GM18867 (cell line): ENCODE data around the gene PLCB1.

ENCODE experiments used
- ATAC-seq: cut with Tn5 transposase; IDR thresholded peaks from one replicate; pipeline ENCODE4 v1.9.1; 2021; ENCODE audit warnings: mild to moderate bottlenecking, moderate library complexity; ENCODE audit not compliant: unreplicated experiment

PLCB1 gene

DNA sequence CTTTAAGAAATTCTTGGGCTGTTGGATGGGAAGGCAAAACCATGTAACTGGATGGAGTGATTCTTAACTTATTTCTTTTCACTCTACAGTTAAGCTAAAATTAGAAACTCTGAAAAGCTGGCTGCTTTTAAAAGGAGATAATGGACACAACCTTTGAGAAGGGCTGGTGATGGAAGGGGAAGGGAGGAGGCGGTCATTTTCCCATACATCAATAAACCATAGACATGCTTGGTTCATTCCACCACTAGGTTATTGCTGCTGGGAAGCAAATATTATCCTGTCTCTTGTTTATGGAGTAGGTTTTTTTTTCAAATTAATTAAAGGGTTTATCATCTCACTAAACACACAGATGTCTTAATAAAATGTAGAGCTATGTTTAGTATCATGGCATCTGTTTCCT lies 76.2 kb downstream of the PLCB1 start:
- no peak for ATAC-seq

DNA sequence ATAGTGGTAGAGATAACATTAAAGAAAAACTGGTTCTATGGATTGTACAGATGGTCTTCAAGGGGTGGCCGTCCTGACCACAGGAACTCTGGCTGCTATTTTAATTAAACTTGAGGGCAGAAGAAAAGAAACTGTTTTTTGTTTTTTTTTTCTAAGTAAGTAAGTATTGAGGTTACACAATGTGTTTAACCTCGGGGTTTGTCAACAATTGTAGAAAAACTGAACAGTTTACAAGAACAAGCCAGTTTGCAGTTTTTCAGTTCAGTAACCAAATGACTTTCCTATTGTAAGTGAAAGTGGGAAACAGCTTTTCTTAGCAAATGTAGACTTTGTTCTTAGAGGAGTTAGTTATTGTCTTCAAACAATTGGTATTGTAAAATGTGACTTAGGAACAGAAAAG lies 77.0 kb downstream of the PLCB1 start:
- ATAC-seq: peak; percentile 50

DNA sequence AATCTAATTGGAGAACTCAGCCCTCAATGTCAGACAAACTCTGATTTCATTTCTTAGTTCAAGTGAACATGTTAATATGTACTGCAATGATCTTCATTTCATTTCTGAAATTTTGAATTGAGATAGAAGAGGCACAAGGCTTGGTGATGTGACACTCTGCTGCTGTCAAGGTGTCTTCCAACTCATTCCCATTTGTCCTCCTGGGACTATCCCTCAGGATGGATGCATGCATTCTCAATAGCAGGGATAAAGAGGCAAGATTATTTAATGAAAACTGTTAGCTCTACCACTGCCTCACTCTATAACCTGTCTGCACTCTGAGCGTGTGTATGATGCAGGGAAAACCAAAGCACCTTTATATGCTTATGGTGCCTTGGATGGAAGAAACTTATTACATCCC lies 78.7 kb downstream of the PLCB1 start:
- no peak for ATAC-seq

DNA sequence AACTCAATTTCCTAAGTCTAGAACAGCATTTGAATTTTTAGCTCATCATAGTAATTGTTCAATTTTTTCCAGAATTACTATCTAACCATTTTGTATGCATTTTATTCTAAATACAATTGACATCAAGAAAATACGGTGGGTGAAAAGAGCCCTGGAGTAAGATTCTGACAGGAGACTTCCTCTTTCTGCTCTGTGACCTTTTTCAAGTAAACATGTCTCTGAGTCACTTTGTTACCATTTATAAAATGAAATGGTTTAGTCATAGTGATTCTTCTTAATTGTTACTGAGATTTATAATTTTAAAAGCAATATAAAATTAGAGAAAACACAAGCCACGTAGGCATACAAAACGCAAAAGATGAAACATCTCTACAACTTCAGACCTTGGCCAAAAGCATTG lies 80.2 kb downstream of the PLCB1 start:
- ATAC-seq: no peak

DNA sequence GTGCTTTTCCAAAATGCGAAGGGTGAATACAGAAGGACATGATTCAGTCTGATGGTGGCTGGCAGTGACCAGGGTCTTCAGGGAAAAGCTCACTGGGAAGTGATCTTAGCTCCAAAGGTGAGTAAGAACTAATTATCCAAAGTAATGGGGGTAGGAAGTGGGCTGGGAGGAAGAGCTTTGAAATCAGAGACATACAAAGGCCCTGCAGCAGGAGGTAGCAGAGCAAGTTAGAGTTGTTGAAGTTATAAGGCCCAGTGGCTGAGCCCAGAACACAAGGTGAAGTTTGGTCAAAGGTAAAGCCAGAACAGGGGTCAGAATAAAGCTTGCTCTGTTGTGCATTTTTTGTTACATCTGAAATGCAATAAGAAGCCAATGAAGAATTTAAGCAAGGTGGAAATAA lies 81.2 kb downstream of the PLCB1 start:
- no peak for ATAC-seq

DNA sequence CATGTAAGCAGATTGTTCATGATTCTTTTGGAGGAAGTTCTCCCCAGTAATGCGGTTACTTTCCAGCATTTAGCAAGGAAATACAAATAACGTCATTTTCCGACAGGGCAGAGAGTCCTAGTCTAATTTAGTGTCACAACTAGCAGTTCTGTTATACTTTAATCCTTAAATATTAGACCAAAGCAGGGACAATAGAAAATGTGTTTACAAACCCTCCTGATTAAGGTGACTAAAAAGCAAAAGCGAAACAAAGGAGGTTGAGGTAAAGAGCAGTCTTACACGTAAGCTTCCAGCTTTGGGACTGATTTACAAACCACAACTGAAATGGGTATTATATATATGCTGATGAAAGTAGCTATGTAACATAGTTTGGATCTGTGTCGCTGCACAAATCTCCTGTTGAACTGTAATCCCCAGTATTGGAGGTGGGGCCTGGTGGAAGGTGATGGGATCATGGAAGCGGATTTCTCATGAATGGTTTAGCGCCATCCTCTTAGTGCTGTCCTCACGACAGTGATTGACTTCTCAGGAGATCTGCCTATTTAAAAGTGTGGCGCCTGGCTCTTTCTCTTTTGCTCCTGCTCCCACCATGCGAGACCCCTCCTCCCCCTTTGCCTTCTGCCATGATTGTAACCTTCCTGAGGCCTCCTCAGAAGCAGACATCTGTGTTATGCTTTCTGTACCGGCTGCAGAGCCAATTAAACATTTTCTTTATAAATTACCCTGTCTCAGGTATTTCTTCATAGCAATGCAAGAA lies 81.9 kb downstream of the PLCB1 start:
- peak; percentile 79 for ATAC-seq

DNA sequence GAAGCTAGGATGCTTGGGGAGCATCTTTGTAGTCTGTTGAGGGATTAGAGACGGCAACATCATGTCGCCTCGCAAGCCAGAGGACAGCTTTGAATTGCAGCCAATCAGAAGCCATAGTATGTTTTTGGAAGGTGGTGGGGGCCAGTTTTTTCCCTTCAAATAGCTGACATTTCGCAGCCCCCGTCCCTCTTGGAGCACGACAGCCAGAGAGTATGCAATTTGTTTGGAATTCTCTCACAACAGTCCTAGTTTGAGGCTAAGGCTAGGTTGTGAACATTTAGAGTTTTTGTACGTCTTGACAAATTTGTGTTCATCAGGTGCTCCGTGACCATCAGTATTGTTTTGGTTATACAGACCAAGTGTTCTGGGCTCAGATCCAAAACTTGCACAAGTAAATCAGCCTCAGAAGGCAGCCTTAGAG lies 83.3 kb downstream of the PLCB1 start:
- ATAC-seq: no peak

DNA sequence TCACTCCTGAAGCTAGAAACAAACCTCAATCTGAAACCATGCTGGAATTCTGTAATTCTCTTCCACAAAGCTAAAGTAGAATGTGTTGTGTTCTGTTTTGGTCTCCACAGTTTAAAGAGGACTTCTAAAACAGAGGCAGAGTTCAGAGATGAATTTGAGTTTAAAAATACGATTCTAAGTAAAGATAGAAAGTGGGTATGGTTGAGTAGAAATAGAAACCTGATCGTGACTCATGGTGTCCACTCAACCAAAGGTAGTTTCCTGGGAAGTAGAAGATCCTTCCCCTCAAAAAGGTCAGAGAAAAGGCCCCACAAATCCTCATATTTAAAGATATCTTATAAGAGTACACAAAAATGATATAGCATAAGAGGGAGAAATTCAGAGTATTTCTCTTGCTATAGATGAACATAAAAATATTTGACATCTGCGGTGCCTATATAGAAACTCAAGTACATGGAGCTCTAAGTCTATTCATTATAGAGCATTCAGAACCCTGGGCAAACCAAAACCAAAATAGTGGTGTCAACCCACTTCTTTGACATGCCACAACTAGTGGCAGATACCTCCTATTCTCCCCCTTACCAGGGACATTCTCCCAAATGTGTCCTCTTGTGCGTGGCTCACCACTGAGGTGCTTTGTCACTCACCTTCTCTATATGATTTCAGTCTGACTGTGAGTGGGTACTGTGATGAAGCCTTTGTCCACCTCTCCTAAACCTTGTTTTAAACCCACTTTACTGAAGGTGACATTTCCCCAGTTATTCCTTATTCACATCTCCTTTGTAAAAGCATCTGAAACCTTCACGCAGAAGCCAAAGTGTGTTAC lies 84.5 kb downstream of the PLCB1 start:
- no peak for ATAC-seq

DNA sequence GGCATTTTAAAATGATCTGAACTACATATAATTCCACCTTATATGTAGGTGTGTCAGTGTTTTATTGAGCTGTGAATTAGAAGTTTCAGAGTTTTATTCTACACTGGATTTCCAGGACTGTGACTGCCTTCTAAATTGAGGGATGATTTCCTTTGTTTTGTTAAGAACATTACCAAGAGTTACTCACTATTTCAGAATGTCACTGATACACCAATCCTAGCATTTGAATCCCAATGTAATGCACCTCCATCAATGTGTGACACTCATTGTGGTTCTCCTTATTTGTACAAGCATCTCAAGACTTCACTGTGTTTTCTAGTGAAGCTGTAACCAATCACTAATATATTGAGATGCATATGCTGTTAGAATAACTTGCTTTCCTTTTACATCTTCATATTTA lies 86.8 kb downstream of the PLCB1 start:
- ATAC-seq: no peak

DNA sequence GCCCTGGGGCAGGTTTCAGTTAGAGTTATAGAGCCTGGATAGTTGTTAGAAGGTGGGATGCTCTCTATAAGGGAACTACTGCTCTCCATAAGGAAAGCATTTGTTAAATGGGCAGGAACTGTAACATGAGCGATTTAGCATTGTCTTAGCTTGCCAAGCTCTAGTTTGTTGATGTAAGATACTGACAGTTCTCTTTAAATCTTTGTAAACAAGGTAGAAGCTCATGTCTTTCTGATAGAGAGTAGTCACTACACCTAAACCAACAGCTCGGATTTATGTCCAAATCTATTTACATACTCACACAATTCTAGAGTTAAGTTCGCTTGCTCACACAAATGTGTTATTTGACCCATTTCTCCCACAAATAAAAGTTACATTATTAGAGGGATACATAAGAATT lies 87.3 kb downstream of the PLCB1 start:
- ATAC-seq: no peak

DNA sequence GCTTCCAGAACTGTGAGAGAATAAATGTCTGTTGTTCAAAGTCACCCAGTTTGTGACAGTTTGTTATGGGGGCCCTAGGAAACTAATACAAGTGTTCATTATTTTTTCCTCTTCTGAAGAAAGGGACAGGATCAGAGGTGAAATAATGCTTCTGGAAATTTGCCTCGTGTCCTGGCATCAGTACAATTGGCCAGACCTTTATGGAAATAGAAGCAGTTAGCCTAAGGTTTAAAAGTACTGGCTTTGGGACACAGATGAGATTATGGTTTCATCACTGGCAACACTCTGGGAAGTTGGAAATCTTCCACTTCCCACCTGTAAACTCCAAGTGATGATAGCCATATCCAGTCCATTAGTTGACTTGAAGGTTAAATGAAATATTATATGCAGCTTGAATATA lies 88.7 kb downstream of the PLCB1 start:
- ATAC-seq: no peak

DNA sequence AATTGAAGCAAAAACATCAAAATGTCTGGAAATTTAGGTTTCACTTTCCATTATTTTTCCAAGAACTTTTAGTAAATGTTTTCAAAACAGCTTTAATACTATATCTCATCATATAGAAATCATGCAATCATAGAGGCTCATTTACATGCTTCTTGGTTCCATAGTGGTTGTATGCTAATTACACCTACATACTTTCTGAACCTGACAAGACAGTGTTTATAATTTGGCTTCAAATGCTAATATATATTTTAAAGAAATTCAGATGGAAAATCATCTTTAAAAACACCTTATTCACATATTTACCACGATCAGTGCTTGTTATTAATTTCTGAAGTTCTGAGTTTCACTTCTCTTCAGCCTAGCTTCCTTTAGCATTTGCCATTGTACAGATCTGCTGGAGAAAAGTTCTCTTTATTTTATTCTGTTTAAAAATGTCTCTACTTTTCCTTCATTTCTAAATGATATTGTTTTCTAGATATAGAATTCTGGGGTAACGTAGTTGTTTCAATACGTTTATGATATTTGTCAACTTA lies 89.9 kb downstream of the PLCB1 start:
- ATAC-seq: peak; percentile 56

DNA sequence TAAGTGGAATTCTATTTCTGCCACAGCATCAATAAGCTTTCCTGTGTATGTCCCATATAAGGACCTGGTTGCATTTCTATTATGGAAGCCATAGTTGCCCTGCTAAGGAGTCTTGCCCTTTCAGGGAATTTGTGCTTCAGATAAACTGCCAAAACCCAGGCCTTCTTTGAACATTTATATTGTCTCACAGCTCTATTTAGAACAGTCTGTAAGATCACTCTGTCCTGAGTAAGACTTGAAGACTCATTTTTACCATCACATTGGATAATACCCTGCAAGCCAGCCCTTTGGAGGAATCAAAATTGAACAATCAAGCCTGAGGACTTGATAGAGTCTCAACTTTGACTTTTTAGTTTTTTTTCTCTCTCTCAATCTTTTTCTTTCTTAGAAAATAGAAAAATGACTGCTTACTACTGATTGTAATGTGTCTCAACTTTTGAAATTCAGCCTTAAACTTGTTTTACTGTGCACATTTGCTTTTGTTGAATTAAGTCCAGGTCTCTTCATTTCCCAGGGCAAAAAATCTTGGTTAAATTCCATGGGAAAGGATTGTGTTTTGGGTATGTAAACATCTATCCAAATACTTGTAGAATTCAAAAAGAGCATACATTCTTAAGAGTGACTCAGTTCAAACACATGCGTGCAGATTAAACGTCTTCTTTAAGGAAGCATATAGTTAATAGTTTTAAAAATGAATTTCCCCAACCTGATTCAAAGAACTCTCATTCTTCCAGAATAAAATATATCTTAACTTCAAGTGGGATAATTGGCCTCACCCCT lies 91.2 kb downstream of the PLCB1 start:
- ATAC-seq: no peak

DNA sequence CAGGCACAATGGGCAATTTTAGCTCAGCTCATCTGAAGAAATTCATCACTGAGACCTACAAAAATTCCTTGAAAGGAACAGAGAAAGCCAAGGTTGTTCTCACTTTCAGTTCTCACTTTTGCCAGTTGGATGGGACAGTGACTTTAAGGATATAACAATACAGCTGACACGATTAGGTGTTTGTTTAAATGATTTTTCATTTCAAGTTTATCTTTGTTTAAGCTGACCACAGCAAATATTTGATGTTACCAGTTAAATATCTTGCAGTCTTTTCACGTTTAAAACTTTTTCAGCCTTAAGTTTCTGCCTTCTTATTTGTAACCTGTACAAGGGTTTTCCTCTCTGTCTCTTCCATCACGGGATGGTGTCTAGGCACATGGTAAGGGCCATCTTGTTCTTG lies 93.6 kb downstream of the PLCB1 start:
- ATAC-seq: no peak

DNA sequence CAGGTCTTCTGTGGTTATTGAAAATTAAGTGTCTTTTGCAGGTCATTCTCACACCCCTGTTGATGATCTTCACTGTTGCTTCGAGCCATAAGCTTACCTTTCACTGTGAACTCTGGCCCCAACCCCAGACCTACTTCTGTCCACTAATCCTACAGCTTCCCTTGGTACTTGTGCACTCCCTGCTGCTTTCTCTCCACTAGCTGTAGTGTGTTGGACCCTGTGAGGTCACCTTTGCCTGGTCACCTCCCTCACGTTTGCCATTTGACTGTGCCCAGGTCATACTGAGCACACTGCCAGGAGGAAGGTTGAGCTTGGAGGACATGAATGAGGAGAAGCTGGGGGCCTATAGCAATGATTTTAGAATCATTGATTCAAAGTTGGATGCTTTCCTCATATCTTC lies 94.0 kb downstream of the PLCB1 start:
- no peak for ATAC-seq

DNA sequence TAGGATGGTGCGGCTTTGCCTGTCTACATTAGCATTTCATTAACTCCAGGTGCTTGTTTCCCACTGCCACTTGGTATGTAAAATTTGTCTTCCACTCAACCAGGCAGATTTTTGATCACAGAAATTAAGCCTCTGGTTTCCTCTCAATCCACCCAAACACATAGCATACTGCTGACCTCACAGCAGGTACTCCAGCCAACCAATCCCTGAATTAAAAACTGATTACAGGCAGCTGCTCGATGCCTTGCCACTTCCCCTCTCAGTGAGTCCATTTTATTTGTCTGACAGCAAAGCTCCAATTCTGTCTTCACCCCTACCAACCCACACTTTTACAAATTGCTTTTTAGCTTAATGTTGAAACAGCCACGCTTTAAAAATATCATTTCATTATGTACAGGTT lies 95.2 kb downstream of the PLCB1 start:
- ATAC-seq: no peak

DNA sequence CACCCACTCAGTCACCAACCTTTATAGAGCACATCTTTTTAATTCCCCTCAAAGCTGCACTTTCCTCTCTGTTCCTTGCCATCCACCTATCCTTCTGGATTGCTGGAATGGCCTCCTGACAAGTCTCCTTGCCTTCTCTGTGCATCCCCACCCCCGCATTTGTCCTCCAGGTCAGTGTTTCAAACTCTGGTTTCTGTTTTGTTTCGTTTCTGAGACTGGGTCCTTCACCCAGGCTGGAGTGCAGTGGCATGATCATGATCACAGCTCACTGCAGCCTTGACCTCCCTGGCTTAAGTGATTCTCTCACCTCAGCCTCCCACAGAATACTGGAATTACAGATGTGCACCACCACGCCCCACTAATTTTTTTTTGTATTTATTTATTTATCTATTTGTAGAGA lies 96.2 kb downstream of the PLCB1 start:
- peak; percentile 62 for ATAC-seq

DNA sequence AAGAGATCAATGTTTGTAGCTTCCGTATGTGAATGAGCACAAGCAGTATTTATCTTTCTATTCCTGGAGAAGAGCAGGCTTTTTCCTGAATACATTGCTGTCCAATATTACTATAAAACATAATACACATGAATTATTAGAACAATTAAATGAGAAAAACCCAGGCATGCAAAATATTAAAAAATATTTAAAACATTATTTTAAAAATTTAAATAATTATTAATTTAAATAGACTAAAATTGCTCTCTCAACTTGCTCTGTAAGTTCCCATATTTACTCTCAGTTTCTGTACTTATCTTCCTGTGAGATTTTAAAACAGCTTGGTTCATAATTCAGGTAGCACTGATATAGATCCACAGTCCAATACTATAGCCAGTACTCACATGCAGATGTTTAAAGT lies 97.0 kb downstream of the PLCB1 start:
- no peak for ATAC-seq

DNA sequence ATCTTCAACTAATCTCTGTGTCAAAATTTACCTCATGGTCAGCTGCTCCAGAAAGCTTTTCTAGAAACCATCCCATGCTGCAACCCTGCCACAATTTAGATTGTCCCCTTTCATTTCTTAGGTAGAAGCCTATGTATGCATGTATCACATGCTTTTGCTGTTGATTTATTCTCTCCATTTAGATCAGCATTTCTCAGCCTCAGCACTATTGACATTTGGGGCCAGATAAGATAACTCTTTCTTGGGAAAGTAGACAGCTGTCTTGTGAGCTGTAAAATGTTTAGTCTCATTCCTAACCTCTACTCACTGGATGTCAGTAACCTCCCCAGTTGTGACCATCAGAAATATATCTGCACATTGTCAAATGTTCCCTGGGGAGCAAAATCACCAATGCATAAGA lies 99.0 kb downstream of the PLCB1 start:
- ATAC-seq: no peak

DNA sequence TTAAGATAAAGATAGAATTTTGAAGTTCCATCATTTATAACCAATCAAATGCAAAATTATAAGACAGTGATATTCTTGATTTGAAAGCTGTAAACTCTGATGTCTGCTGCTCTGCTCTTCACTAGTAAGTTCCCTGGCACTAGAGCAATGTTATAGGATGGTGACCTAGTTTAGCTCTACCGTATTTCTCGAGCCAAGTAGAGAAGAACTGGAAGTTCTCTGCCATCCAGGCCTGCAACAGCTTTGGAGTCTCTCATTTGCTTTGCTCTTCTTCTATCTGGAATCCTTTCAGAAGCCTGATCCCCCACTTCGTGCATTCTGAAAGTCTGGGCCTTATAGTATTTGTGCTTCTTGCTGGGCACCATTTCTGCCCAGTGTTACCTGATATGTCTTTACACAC lies 100.3 kb downstream of the PLCB1 start:
- no peak for ATAC-seq

DNA sequence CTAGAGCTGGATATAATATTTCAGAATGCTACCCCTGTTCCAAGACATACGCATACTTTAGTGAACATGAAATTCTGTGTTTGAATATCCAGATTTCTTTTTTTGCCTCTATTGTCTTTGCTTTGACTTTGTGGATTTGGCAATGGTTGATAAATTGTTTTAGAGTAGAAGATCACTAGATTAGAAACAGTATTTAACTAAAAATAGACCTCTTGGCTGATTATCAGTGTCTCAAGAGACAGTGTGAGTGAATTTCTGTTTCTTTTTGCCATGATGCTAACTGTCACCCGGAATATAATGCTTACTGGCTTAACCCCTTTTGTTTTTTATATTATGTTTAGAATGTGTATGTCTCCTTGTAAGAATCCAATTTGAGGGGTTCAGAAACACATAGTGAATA lies 102.5 kb downstream of the PLCB1 start:
- ATAC-seq: no peak
